Measurements from ENCODE around the gene WNT7A. TPM values are rescaled to one million over a fixed set of nuclear protein-coding genes. Genes with fewer than 3 reads are reported as not detected.

Gene WNT7A
- total RNA-seq, 2 experiments from 2014 or later, result 22.4 to 24.7 TPM

DNA sequence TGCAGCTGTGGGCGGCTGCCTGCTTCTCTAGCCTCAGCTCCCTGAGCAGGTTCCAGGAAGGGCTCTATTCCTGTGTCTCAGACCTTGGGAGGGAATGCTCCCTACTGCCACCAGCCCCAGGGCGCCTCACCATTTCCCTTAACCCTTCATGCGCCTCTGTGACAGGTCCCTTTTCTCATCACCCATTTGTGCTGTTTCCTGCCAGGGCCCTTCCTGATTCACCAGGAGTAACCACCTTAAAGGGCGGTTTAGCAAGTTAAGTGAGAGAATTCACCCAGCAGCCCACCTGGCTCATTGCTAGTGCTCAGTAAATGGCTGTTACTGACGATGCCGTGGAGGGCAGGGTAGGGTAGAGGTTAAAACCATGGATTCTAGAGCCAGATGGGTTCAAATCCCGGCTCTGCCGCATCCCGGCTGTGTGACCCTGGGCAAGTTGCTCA lies 87.8 kb downstream of the WNT7A start:
- no peaks in the 10 kb centered on the region for H3K4me1 Mint-ChIP-seq (ENCODE audit: low read depth)
- no peak for DNase-seq
- Histone ChIP-seq H3K9me3 (ENCODE audit: control insufficient read depth in 1 of 2, insufficient read depth in 1 of 2, low read length in 2 of 2) (no peaks in the 10 kb centered on the region), H3K4me1 (ENCODE audit: insufficient read depth, low read length) (no peaks in the 10 kb centered on the region), H3K4me3 (ENCODE audit: low read length) (no peak overlapping the region), H3K27ac (ENCODE audit: low read depth in 1 of 2, low read length in 2 of 2) (no peak overlapping the region), H3K27me3 (ENCODE audit: control insufficient read depth in 1 of 2, insufficient read depth in 2 of 2, low read length in 2 of 2) (no peaks in the 10 kb centered on the region), H3K36me3 (ENCODE audit: insufficient read depth, low read length) (no peaks in the 10 kb centered on the region)
- intact Hi-C loops (cut with DNase I, micrococcal nuclease), result no loop called here
- ChIA-PET POLR2A (no interaction called here), CTCF (no interaction called here)
- no peak for ATAC-seq (ENCODE audit: poor library complexity)
- H3K9me3 Mint-ChIP-seq, result no peaks in the 10 kb centered on the region
- peaks cover 13% of the 10 kb centered on the region for H3K27me3 Mint-ChIP-seq
- no peak overlapping the region for H3K4me3 Mint-ChIP-seq
- no peaks in the 10 kb centered on the region for H3K36me3 Mint-ChIP-seq (ENCODE audit: low read depth)
- TF ChIP-seq, protein P1, sequence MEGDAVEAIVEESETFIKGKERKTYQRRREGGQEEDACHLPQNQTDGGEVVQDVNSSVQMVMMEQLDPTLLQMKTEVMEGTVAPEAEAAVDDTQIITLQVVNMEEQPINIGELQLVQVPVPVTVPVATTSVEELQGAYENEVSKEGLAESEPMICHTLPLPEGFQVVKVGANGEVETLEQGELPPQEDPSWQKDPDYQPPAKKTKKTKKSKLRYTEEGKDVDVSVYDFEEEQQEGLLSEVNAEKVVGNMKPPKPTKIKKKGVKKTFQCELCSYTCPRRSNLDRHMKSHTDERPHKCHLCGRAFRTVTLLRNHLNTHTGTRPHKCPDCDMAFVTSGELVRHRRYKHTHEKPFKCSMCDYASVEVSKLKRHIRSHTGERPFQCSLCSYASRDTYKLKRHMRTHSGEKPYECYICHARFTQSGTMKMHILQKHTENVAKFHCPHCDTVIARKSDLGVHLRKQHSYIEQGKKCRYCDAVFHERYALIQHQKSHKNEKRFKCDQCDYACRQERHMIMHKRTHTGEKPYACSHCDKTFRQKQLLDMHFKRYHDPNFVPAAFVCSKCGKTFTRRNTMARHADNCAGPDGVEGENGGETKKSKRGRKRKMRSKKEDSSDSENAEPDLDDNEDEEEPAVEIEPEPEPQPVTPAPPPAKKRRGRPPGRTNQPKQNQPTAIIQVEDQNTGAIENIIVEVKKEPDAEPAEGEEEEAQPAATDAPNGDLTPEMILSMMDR (IDR thresholded peaks at IDR 0.05), result no peak
- no peak overlapping the region for H3K27ac Mint-ChIP-seq

DNA sequence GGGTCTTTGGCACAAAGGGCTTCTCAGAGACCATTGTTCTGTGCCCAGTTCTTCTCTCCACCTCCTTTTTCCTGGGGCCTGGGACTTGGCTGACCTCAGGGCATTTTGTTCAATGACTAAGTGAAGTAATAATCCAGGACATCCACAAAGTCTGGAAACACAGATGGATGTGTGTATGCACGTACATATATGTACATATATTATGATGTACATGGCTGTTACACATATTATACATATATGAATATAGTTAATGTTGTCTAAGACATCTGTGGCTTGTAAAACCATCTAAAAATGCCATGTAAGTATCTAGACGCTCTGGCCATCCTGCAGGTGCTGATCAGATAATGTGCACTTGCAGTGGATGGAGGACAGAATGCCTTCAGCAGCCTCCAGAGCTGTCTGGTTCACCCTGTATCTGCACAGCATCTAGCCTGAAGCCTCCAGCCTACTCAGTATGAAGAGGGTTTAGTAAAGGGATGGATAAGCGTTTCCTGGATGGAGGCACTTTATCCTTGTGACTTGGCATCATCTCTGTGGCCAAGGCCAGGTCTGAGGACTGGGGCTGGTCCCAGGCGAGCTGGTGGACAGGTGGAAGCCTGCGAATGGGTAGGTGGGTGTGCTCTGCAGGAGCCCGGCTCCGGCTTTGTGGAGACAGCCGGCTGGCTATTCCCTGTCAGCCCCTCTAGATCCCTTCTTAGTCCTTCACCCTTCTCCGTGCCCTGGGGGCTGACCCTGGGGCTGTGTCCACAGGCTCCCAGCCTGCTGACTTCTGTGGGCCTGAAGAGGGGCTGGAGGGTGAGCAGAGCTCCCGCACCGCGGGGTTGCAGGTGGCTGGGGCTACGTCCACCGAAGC lies 88.4 kb downstream of the WNT7A start:
- Histone ChIP-seq H3K4me3 (ENCODE audit: low read length) (no peak overlapping the region), H3K27ac (ENCODE audit: low read depth in 1 of 2, low read length in 2 of 2) (no peak overlapping the region), H3K36me3 (ENCODE audit: insufficient read depth, low read length) (no peaks in the 10 kb centered on the region), H3K9me3 (ENCODE audit: control insufficient read depth in 1 of 2, insufficient read depth in 1 of 2, low read length in 2 of 2) (no peaks in the 10 kb centered on the region), H3K4me1 (ENCODE audit: insufficient read depth, low read length) (no peaks in the 10 kb centered on the region), H3K27me3 (ENCODE audit: control insufficient read depth in 1 of 2, insufficient read depth in 2 of 2, low read length in 2 of 2) (no peaks in the 10 kb centered on the region)
- Mint-ChIP-seq H3K27ac (no peak overlapping the region), H3K4me1 (ENCODE audit: low read depth) (no peaks in the 10 kb centered on the region), H3K9me3 (no peaks in the 10 kb centered on the region), H3K27me3 (peaks cover 12% of the 10 kb centered on the region), H3K36me3 (ENCODE audit: low read depth) (no peaks in the 10 kb centered on the region), H3K4me3 (no peak overlapping the region)
- TF ChIP-seq, protein P1 (IDR thresholded peaks at IDR 0.05), result no peak
- ChIA-PET CTCF (no interaction called here), POLR2A (no interaction called here)
- DNase-seq, result no peak
- no peak for ATAC-seq (ENCODE audit: poor library complexity)
- intact Hi-C loops (cut with DNase I, micrococcal nuclease), result no loop called here

DNA sequence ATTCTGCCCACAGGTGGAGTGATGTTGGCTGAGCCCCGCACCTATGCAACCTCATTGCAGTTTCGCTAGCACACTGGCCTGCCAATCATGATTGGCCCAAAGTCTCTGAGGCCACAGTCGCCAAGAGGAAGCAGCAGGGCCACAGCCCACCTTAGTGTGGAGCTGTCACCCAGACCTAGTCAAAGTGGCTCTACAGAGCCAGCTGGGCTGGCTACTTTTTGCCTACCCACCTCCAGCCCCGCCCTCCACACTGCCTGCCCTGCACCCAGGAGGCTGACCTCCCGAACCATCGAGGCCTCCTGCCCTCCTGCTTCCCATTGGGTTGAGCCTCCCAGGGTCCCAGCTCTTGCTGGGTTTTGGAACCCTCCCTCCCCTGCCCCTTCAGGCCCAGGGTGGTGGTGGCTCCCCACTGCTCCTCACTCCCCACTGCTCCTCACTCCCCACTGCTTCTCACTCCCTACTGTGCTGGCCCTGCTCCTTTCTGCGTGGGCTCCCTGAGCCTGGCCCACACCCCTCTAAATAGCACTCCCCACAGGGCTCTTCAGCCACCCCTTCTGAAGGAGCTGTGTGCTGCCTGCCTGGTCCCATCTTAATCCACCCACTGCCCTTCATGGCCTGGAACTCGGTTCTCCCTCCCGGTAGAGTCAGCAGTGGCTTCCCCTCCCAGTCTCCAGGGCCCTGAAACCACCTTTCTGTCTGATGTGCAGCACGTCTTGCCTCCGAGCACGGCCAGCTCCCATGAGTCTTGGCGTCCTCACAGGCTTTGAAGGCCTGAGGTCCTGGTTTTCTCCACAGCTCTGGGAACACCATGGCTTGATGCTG lies 89.3 kb downstream of the WNT7A start:
- no peaks in the 10 kb centered on the region for H3K36me3 Mint-ChIP-seq (ENCODE audit: low read depth)
- no peak for ATAC-seq (ENCODE audit: poor library complexity)
- no peaks in the 10 kb centered on the region for H3K4me1 Mint-ChIP-seq (ENCODE audit: low read depth)
- intact Hi-C loops (cut with DNase I, micrococcal nuclease), result no loop called here
- CTCF ChIA-PET, result no interaction called here
- no peaks in the 10 kb centered on the region for H3K27me3 ChIP-seq (ENCODE audit: control insufficient read depth in 1 of 2, insufficient read depth in 2 of 2, low read length in 2 of 2)
- no peaks in the 10 kb centered on the region for H3K9me3 Mint-ChIP-seq
- no peak overlapping the region for H3K27ac Mint-ChIP-seq
- no peak overlapping the region for H3K4me3 Mint-ChIP-seq
- TF ChIP-seq, protein P1 (IDR thresholded peaks at IDR 0.05), result no peak
- no peak overlapping the region for H3K27ac ChIP-seq (ENCODE audit: low read depth in 1 of 2, low read length in 2 of 2)
- POLR2A ChIA-PET, result no interaction called here
- H3K36me3 ChIP-seq (ENCODE audit: insufficient read depth, low read length), result no peaks in the 10 kb centered on the region
- no peaks in the 10 kb centered on the region for H3K9me3 ChIP-seq (ENCODE audit: control insufficient read depth in 1 of 2, insufficient read depth in 1 of 2, low read length in 2 of 2)
- DNase-seq, result no peak
- H3K27me3 Mint-ChIP-seq, result peaks cover 9% of the 10 kb centered on the region
- no peaks in the 10 kb centered on the region for H3K4me1 ChIP-seq (ENCODE audit: insufficient read depth, low read length)
- H3K4me3 ChIP-seq (ENCODE audit: low read length), result no peak overlapping the region

Measured in CD4-positive, alpha-beta T cell (primary cell).